K562 (cell line): ENCODE results near the gene CLASP2. TPM values are rescaled to one million over a fixed set of nuclear protein-coding genes. Genes with fewer than 3 reads are reported as not detected.

ENCODE experiments used
- ATAC-seq: fragments of 200-7000 bp; cut with Tn5 transposase; 3 replicates; pipeline ENCODE4 v1.9.1; 2020; ENCODE audit warnings: moderate library complexity
- BruUV-seq: library from RNA; stranded (reverse); fragments of 400-500 nt; replicated peaks from 2 replicates; lab custom pipeline; 2021; lab: Mats Ljungman, UMichigan
- CTCF ChIA-PET: fragments of 300-600 bp; formaldehyde crosslinking; extraction: SDS; loops from one replicate; lab custom pipeline; 2021; ENCODE audit warnings: low intra/inter-chr PET ratio; lab: Yijun Ruan, JAX
- POLR2A ChIA-PET: fragments of 300-600, 350-650 bp; sonication (Branson Sonifier 250); formaldehyde crosslinking; extraction: SDS; loops from one replicate; lab custom pipeline; 2021; ENCODE audit warnings: antibody characterized with exemption, inconsistent platforms; lab: Yijun Ruan, JAX
- DNase-seq, 4 experiments: peaks; one replicate each; pipeline versions ENCODE4 v3.0.0 to v3.0.0-alpha.2; 2011 to 2018; ENCODE audit warnings: low spot score in 3 of 4, mixed read lengths in 3 of 4; ENCODE audit errors: extremely low read depth in 1 of 4
- FAIRE-seq: peaks from 2 replicates; lab custom pipeline; 2011; peaks lifted over from hg19 to GRCh38; lab: Jason Lieb, UNC
- H2AFZ ChIP-seq: 2 replicates; pipeline ENCODE4 v1.6.0; 2011; ENCODE audit warnings: low read depth, low read length, control low read depth, inconsistent platforms
- H3K27ac ChIP-seq: fragments of 200-600 bp; 3 replicates; pipeline ENCODE4 v1.8.0; 2011; ENCODE audit warnings: low read depth, mild to moderate bottlenecking, control low read depth, inconsistent platforms, low read length, moderate library complexity, mixed read lengths; ENCODE audit errors: extremely low read depth
- H3K27me3 ChIP-seq, 2 experiments: fragments of 300-600 bp in 1 of 2; 2 replicates in 1 of 2; 3 replicates in 1 of 2; pipeline versions ENCODE4 v1.6.0 to v1.8.0; 2011; ENCODE audit warnings: inconsistent platforms in 2 of 2, low read length in 2 of 2, mild to moderate bottlenecking in 1 of 2, mixed read lengths in 1 of 2, moderate library complexity in 1 of 2; ENCODE audit not compliant: control insufficient read depth in 2 of 2, insufficient read depth in 2 of 2
- H3K36me3 ChIP-seq: fragments of 300-600 bp; 3 replicates; pipeline ENCODE4 v1.8.0; 2011; ENCODE audit warnings: mild to moderate bottlenecking, low read length, inconsistent platforms; ENCODE audit not compliant: control insufficient read depth, insufficient read depth
- H3K4me1 ChIP-seq, 2 experiments: fragments of 200-600 bp in 1 of 2; replicated peaks in 1 of 2; 2 replicates in 1 of 2; 3 replicates in 1 of 2; pipeline versions ENCODE4 v1.5.1 to v1.8.0; 2011; ENCODE audit warnings: inconsistent platforms in 2 of 2, low read length in 2 of 2, mild to moderate bottlenecking in 1 of 2, mixed read lengths in 1 of 2, moderate library complexity in 1 of 2; ENCODE audit not compliant: control insufficient read depth in 2 of 2, insufficient read depth in 2 of 2
- H3K4me2 ChIP-seq: 2 replicates; pipeline ENCODE4 v1.6.1; 2011; ENCODE audit warnings: low read length, control low read depth, inconsistent platforms, mixed read lengths; ENCODE audit not compliant: insufficient read depth
- H3K4me3 ChIP-seq: fragments of 200-600 bp; sonication (generic), shearing (Covaris generic); 2 replicates; pipeline ENCODE4 v1.5.1; 2016; ENCODE audit warnings: control low read depth, inconsistent platforms
- H3K79me2 ChIP-seq: fragments of 200-600 bp; 3 replicates; pipeline ENCODE4 v1.8.0; 2011; ENCODE audit warnings: low read length, inconsistent platforms; ENCODE audit not compliant: control insufficient read depth, insufficient read depth
- H3K9ac ChIP-seq, 2 experiments: 2 replicates each; pipeline versions ENCODE4 v1.6.0 to v1.6.1; 2011; ENCODE audit warnings: low read depth in 2 of 2, low read length in 2 of 2, control low read depth in 1 of 2, inconsistent platforms in 1 of 2, mild to moderate bottlenecking in 1 of 2, mixed read lengths in 1 of 2; ENCODE audit not compliant: insufficient read depth in 1 of 2
- H3K9me1 ChIP-seq: one replicate; pipeline ENCODE4 v1.6.0; 2011; ENCODE audit warnings: inconsistent platforms, mild to moderate bottlenecking, low read length, moderate library complexity; ENCODE audit not compliant: control insufficient read depth, insufficient read depth
- H3K9me3 ChIP-seq: replicated peaks from 2 replicates; pipeline ENCODE4 v1.5.1; 2011; ENCODE audit warnings: low read depth, low read length, inconsistent platforms; ENCODE audit not compliant: control insufficient read depth, insufficient read depth
- H4K20me1 ChIP-seq: replicated peaks from 2 replicates; pipeline ENCODE4 v1.6.1; 2011; ENCODE audit warnings: low read length, inconsistent platforms, mixed read lengths; ENCODE audit not compliant: control insufficient read depth, insufficient read depth
- ADNP ChIP-seq: fragments of 200-800 bp; sonication (Bioruptor generic); IDR thresholded peaks from 2 replicates; pipeline ENCODE4 v1.6.1; 2016; ENCODE audit warnings: missing genetic modification characterization, missing compliant biosample characterization
- BRD4 ChIP-seq: fragments of 200-600 bp; sonication (generic); IDR thresholded peaks from 2 replicates; pipeline ENCODE4 v1.6.1; 2017; ENCODE audit warnings: inconsistent platforms
- ETV5 ChIP-seq: sonication (generic); formaldehyde crosslinking; IDR thresholded peaks from 2 replicates; pipeline ENCODE4 v1.4.0; 2020; ENCODE audit warnings: low read depth, mild to moderate bottlenecking, missing genetic modification reagents
- MCM2 ChIP-seq: fragments of 450-650 bp; IDR thresholded peaks from 2 replicates; pipeline ENCODE4 v1.6.1; 2017; ENCODE audit warnings: low read depth, mild to moderate bottlenecking
- MTA2 ChIP-seq: fragments of 450-650 bp; IDR thresholded peaks from 2 replicates; pipeline ENCODE4 v1.6.1; 2016; ENCODE audit warnings: low read depth
- PRPF4 ChIP-seq: fragments of 200-400 bp; formaldehyde crosslinking; IDR thresholded peaks from one replicate; pipeline ENCODE4 v1.6.1; 2017; ENCODE audit warnings: low read length, low read depth, mild to moderate bottlenecking; ENCODE audit not compliant: insufficient read depth, poor library complexity, severe bottlenecking
- RBM17 ChIP-seq: fragments of 200-400 bp; formaldehyde crosslinking; IDR thresholded peaks from 2 replicates; pipeline ENCODE4 v1.6.1; 2017; ENCODE audit warnings: low read depth, mild to moderate bottlenecking, low read length, borderline replicate concordance
- SRF ChIP-seq, 2 experiments: fragments of 250-450, 450-650 bp in 1 of 2; sonication (Bioruptor Pico) in 1 of 2; sonication (generic) in 1 of 2; formaldehyde crosslinking; IDR thresholded peaks; 2 replicates each; pipeline versions ENCODE4 v1.5.0 to v1.5.1; 2020 to 2022; ENCODE audit warnings: mild to moderate bottlenecking in 1 of 2, missing genetic modification reagents in 1 of 2
- SRSF9 ChIP-seq: fragments of 200-400 bp; formaldehyde crosslinking; IDR thresholded peaks from 2 replicates; pipeline ENCODE4 v1.6.1; 2017; ENCODE audit warnings: low read depth, low read length, borderline replicate concordance
- TBL1XR1 ChIP-seq, 2 experiments: IDR thresholded peaks; 2 replicates each; pipeline ENCODE4 v1.6.1; 2012; ENCODE audit warnings: improper control_type of control experiment in 2 of 2, low read length in 2 of 2, mild to moderate bottlenecking in 1 of 2
- WGBS: fragments of 100-300 bp; shearing (Covaris generic); methylation state at CpG from one replicate; pipeline ENCODE4 v1.1.6; 2016; ENCODE audit warnings: low coverage, mixed read lengths; ENCODE audit not compliant: insufficient coverage; ENCODE audit errors: missing lambda C conversion rate; 5-methylcytosine and 5-hydroxymethylcytosine counted together
- in situ Hi-C: fragments of 300-500 bp; cut with MboI; formaldehyde crosslinking; loops from 4 replicates; pipeline ENCODE4 v1.15.0; 2018; ENCODE audit warnings: inconsistent platforms, mixed read lengths
- intact Hi-C: fragments of 100-400 bp; cut with micrococcal nuclease; formaldehyde crosslinking; loops from 2 replicates; pipeline ENCODE4 v1.14.2; 2022
- polyA plus RNA-seq, 8 experiments: library from polyadenylated mRNA; depleted of rRNA in 4 of 8; stranded (reverse) in 5 of 8; unstranded in 3 of 8; fragments of >200 nt; fragmentation: Nextera tagmentation in 2 of 8; fragmentation: Illumina TruSeq in 1 of 8; extraction: Ambion mirVana in 2 of 8; extraction: Trizol in 1 of 8; gene quantifications; 2 replicates each; pipeline versions ENCODE4 v1.2.1 to v1.2.3, GENCODE V29; 2011 to 2014; ENCODE audit warnings: inconsistent platforms in 1 of 8, missing spikeins in 1 of 8
- total RNA-seq, 7 experiments: library from RNA; depleted of rRNA in 6 of 7; stranded (reverse); fragments of >200 nt in 6 of 7; fragmentation: Illumina TruSeq in 2 of 7; extraction: Trizol in 2 of 7; gene quantifications; 2 replicates each; pipeline versions ENCODE4 v1.2.1 to v1.2.3, GENCODE V29; 2011 to 2021; ENCODE audit warnings: low replicate concordance in 1 of 7

Gene CLASP2
- total and polyA plus RNA-seq, 9 of the 15 experiments (the other 6 are each of a cell fraction or from before 2014, with no cell fraction given): 13.5 to 107 (median 71.8) TPM

- Histone ChIP-seq H4K20me1 (no peaks in the 10 kb centered on the region), H3K9me3 (no peaks in the 10 kb centered on the region), H3K27me3 (no peaks in the 10 kb centered on the region), H3K9ac (no peak overlapping the region), H3K9me1 (no peaks in the 10 kb centered on the region), H3K79me2 (no peaks in the 10 kb centered on the region), H3K4me1 (no peaks in the 10 kb centered on the region), H3K4me2 (no peak overlapping the region), H3K36me3 (peaks cover 24% of the 10 kb centered on the region; the same call in 2 of the 3 replicates), H3K27ac (no peak overlapping the region), H2AFZ (no peak overlapping the region), H3K4me3 (no peak overlapping the region)
- WGBS: 87% methylated on average over 5 of the region's 5 CpGs
- no peak for FAIRE-seq
- ATAC-seq: no peak
- ChIA-PET POLR2A (interaction anchor here (1.0 to 1.9 kb wide), 3 partner anchors 10 to 54 kb away, joined by 3 to 8 read pairs (median 3); no protein-coding TSS in a partner anchor), CTCF (no interaction called here)
- BruUV-seq: no TSS peak
- in situ Hi-C loops: no loop called here
- TF ChIP-seq SRSF9: no peak
- no peak for TF ChIP-seq PRPF4
- no peak for TF ChIP-seq ETV5 (CRISPR knock-in tag)
- TF ChIP-seq ADNP (tag): no peak
- no peak for TF ChIP-seq MCM2
- no peak for TF ChIP-seq RBM17
- no peak for TF ChIP-seq TBL1XR1 (IDR thresholded peaks at IDR 0.05; ENCODE audit: low read length in 2 of 2)
- no peak for TF ChIP-seq BRD4
- no peak for TF ChIP-seq MTA2
- no peak for TF ChIP-seq SRF (CRISPR knock-in tag; IDR thresholded peaks at IDR 0.05)
- DNase-seq: no peak
- intact Hi-C loops: no loop called here
Measured at GRCh38 chr3:33668618-33669017, 49.4 kb downstream of the CLASP2 start.
